GM13977 (cell line): ENCODE results near the gene MMAB.

Experiments
- DNase-seq: peaks from one replicate; pipeline ENCODE4 v3.0.0; 2012; ENCODE audit warnings: low spot score
- CTCF ChIP-seq: IDR thresholded peaks from 2 replicates; pipeline ENCODE4 v1.5.1; 2012; ENCODE audit warnings: mild to moderate bottlenecking, control low read depth; ENCODE audit not compliant: insufficient read depth; ENCODE audit errors: extremely low read depth, missing control alignments
- in situ Hi-C: fragments of 300-500 bp; cut with MboI; formaldehyde crosslinking; loops from one replicate; pipeline ENCODE4 v1.12.0; 2022; ENCODE audit warnings: low sequenced_read_pairs, low pct_unique_long_range_greater_than_20kb, mixed read lengths, inconsistent platforms; ENCODE audit not compliant: unreplicated experiment

The MMAB gene

GRCh38 chr12:109592905-109593272 is 19.6 kb upstream of the MMAB start:
- in situ Hi-C loops, result no loop called here
- DNase-seq, result no peak
- TF ChIP-seq CTCF, result no peak

GRCh38 chr12:109592195-109592904 is 19.0 kb upstream of the MMAB start:
- in situ Hi-C loops, result no loop called here
- DNase-seq, result no peak
- no peak for TF ChIP-seq CTCF

- TF ChIP-seq CTCF, result no peak
- in situ Hi-C loops, result no loop called here
- DNase-seq, result no peak
Measured at GRCh38 chr12:109591041-109591440, 17.7 kb upstream of the MMAB start.

GRCh38 chr12:109590566-109590965 is 17.3 kb upstream of the MMAB start:
- TF ChIP-seq CTCF, result no peak
- DNase-seq, result no peak
- in situ Hi-C loops, result no loop called here

GRCh38 chr12:109589691-109590245 is 16.5 kb upstream of the MMAB start:
- in situ Hi-C loops, result no loop called here
- TF ChIP-seq CTCF, result no peak
- DNase-seq, result no peak

- in situ Hi-C loops, result no loop called here
- TF ChIP-seq CTCF, result no peak
- no peak for DNase-seq
Measured at GRCh38 chr12:109589240-109589590, 15.9 kb upstream of the MMAB start.
